B cell (primary cell): ENCODE measurements around the gene ANLN. TPM values are rescaled to one million over a fixed set of nuclear protein-coding genes. Genes with fewer than 3 reads are reported as not detected.

ENCODE experiments used
- ATAC-seq: fragments of 200-7000 bp; cut with Tn5 transposase; one replicate; pipeline ENCODE4 v1.10.0; 2021; ENCODE audit warnings: low read depth, mild to moderate bottlenecking, moderate number of reproducible peaks, moderate library complexity
- CTCF ChIA-PET: fragments of 350-600 bp; sonication (Branson Sonifier 250); formaldehyde crosslinking; loops from one replicate; lab custom pipeline; 2021; ENCODE audit warnings: antibody characterized with exemption, inconsistent platforms; lab: Charles Lee
- POLR2A ChIA-PET: fragments of 350-600 bp; sonication (Branson Sonifier 250); formaldehyde crosslinking; loops from one replicate; lab custom pipeline; 2021; ENCODE audit warnings: antibody characterized with exemption; lab: Charles Lee
- DNase-seq: peaks from one replicate; pipeline ENCODE4 v3.0.0; 2013
- H2AFZ ChIP-seq: 2 replicates; pipeline ENCODE4 v1.6.1; 2012; ENCODE audit warnings: mild to moderate bottlenecking, low read depth, low read length; ENCODE audit not compliant: insufficient read depth, poor library complexity, severe bottlenecking
- H3K27ac ChIP-seq, 2 donors: 1 replicate in 1 of 2; 2 replicates in 1 of 2; pipeline ENCODE4 v1.5.1; 2012 to 2013; ENCODE audit warnings: low read length in 2 of 2, mild to moderate bottlenecking in 2 of 2, moderate library complexity in 1 of 2
- H3K27me3 ChIP-seq, 4 experiments: fragments of 200-600 bp in 1 of 4; sonication (generic) in 1 of 4; replicated peaks in 1 of 4; 1 replicate in 2 of 4; 2 replicates in 2 of 4; pipeline versions ENCODE4 v1.6.1 to v1.7.0; 2013 to 2016; ENCODE audit warnings: low read length in 3 of 4, mild to moderate bottlenecking in 2 of 4, mixed read lengths in 1 of 4, moderate library complexity in 1 of 4; ENCODE audit not compliant: insufficient read depth in 4 of 4, control insufficient read depth in 3 of 4; ENCODE audit errors: control extremely low read depth in 1 of 4
- H3K36me3 ChIP-seq, 2 experiments: replicated peaks in 1 of 2; 1 replicate in 1 of 2; 2 replicates in 1 of 2; pipeline versions ENCODE4 v1.6.1 to v1.7.1; 2013; ENCODE audit warnings: low read length in 1 of 2; ENCODE audit not compliant: insufficient read depth in 2 of 2, control insufficient read depth in 1 of 2; ENCODE audit errors: control extremely low read depth in 1 of 2, extremely low read depth in 1 of 2
- H3K4me1 ChIP-seq, 2 donors: fragments of 200-600 bp in 1 of 2; sonication (generic) in 1 of 2; 1 replicate in 1 of 2; 2 replicates in 1 of 2; pipeline versions ENCODE4 v1.5.1 to v1.6.1; 2013 to 2017; ENCODE audit warnings: low read length in 2 of 2; ENCODE audit not compliant: control insufficient read depth in 2 of 2, insufficient read depth in 2 of 2
- H3K4me2 ChIP-seq: replicated peaks from 2 replicates; pipeline ENCODE3; 2012; ENCODE audit warnings: mild to moderate bottlenecking, low read depth, low read length; ENCODE audit not compliant: poor library complexity, severe bottlenecking
- H3K4me3 ChIP-seq, 5 experiments: fragments of 200-600 bp in 1 of 5; sonication (generic) in 1 of 5; 1 replicate in 3 of 5; 2 replicates in 2 of 5; pipeline versions ENCODE4 v1.5.1 to v1.7.0; 2011 to 2016; ENCODE audit warnings: low read length in 4 of 5, mild to moderate bottlenecking in 4 of 5, low read depth in 2 of 5, control low read depth in 1 of 5, moderate library complexity in 1 of 5; ENCODE audit not compliant: insufficient read depth in 1 of 5; ENCODE audit errors: control extremely low read depth in 1 of 5, extremely low read depth in 1 of 5
- H3K79me2 ChIP-seq: fragments of 200-600 bp; sonication (generic); one replicate; pipeline ENCODE4 v1.6.0; 2016; ENCODE audit warnings: low read length; ENCODE audit not compliant: control insufficient read depth, insufficient read depth
- H3K9ac ChIP-seq: fragments of 200-600 bp; sonication (generic); 2 replicates; pipeline ENCODE4 v1.6.1; 2017; ENCODE audit warnings: mild to moderate bottlenecking, low read length, moderate library complexity
- H3K9me3 ChIP-seq, 3 donors: one replicate each; pipeline versions ENCODE4 v1.6.1 to v1.7.1; 2013; ENCODE audit warnings: low read length in 2 of 3; ENCODE audit not compliant: control insufficient read depth in 2 of 3, insufficient read depth in 1 of 3; ENCODE audit errors: control extremely low read depth in 1 of 3
- H4K20me1 ChIP-seq: 2 replicates; pipeline ENCODE4 v1.6.0; 2012; ENCODE audit warnings: mild to moderate bottlenecking, low read length; ENCODE audit not compliant: insufficient read depth, control insufficient read depth, poor library complexity, severe bottlenecking
- H3K27ac Mint-ChIP-seq: one replicate; pipeline ENCODE4 v1.8.0; 2021; ENCODE audit warnings: mixed read lengths
- H3K27me3 Mint-ChIP-seq: one replicate; pipeline ENCODE4 v1.8.0; 2021; ENCODE audit warnings: mixed read lengths
- H3K4me1 Mint-ChIP-seq: one replicate; pipeline ENCODE4 v1.8.0; 2021; ENCODE audit warnings: mixed read lengths
- H3K4me3 Mint-ChIP-seq: one replicate; pipeline ENCODE4 v1.8.0; 2021; ENCODE audit warnings: mixed read lengths
- H3K9me3 Mint-ChIP-seq: one replicate; pipeline ENCODE4 v1.8.0; 2022; ENCODE audit warnings: mixed read lengths; ENCODE audit not compliant: insufficient read depth
- EZH2 ChIP-seq: IDR thresholded peaks from 2 replicates; pipeline ENCODE4 v1.6.1; 2012; ENCODE audit warnings: borderline replicate concordance, low read depth, mild to moderate bottlenecking, moderate library complexity, low read length; ENCODE audit not compliant: insufficient read depth, poor library complexity, severe bottlenecking
- WGBS: methylation state at CpG from one replicate; pipeline ENCODE4 v1.1.5; 2013; ENCODE audit warnings: missing lambda C conversion rate; ENCODE audit not compliant: insufficient coverage; 5-methylcytosine and 5-hydroxymethylcytosine counted together
- intact Hi-C: fragments of 100-400 bp; cut with micrococcal nuclease; formaldehyde crosslinking; loops from one replicate; pipeline ENCODE4 v1.10.0; 2022
- polyA plus RNA-seq: library from polyadenylated mRNA; depleted of rRNA; stranded (reverse); fragments of >200 nt; gene quantifications from 2 replicates; pipeline ENCODE4 v1.2.3, GENCODE V29; 2012
- total RNA-seq, 2 donors: library from RNA; stranded (reverse); fragments of 120-200 nt in 1 of 2; gene quantifications; 1 replicate in 1 of 2; 2 replicates in 1 of 2; pipeline versions ENCODE4 v1.2.3 to v1.2.4, GENCODE V29; 2013 to 2022
- TF ChIP-seq, protein P1 (sequence below): fragments of 200-600 bp; IDR thresholded peaks from one replicate; pipeline ENCODE4 v1.8.0; 2022; ENCODE audit warnings: antibody characterized with exemption, mild to moderate bottlenecking

The ANLN gene
- total and polyA plus RNA-seq, 2 donors (not counting 1 experiment from before 2014, with no cell fraction given) = 0.19 to 0.32 TPM

- Histone ChIP-seq H3K79me2 (no peaks in the 10 kb centered on the region), H3K4me2 (no peak overlapping the region), H4K20me1 (no peaks in the 10 kb centered on the region), H3K9me3 (no peaks in the 10 kb centered on the region), H2AFZ (no peak overlapping the region), H3K27ac (no peak overlapping the region), H3K36me3 (no peaks in the 10 kb centered on the region), H3K27me3 (no peaks in the 10 kb centered on the region), H3K9ac (no peak overlapping the region), H3K4me3 (no peak overlapping the region), H3K4me1 (no peaks in the 10 kb centered on the region)
- DNase-seq (no peak), ATAC-seq (no peak)
- H3K4me3 Mint-ChIP-seq = no peak overlapping the region
- POLR2A ChIA-PET = no interaction called here
- TF ChIP-seq, protein P1, sequence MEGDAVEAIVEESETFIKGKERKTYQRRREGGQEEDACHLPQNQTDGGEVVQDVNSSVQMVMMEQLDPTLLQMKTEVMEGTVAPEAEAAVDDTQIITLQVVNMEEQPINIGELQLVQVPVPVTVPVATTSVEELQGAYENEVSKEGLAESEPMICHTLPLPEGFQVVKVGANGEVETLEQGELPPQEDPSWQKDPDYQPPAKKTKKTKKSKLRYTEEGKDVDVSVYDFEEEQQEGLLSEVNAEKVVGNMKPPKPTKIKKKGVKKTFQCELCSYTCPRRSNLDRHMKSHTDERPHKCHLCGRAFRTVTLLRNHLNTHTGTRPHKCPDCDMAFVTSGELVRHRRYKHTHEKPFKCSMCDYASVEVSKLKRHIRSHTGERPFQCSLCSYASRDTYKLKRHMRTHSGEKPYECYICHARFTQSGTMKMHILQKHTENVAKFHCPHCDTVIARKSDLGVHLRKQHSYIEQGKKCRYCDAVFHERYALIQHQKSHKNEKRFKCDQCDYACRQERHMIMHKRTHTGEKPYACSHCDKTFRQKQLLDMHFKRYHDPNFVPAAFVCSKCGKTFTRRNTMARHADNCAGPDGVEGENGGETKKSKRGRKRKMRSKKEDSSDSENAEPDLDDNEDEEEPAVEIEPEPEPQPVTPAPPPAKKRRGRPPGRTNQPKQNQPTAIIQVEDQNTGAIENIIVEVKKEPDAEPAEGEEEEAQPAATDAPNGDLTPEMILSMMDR = no peak
- TF ChIP-seq EZH2 = no peak
- H3K4me1 Mint-ChIP-seq = no peaks in the 10 kb centered on the region
- no peak overlapping the region for H3K27ac Mint-ChIP-seq
- intact Hi-C loops = no loop called here
- CTCF ChIA-PET = interaction anchor here (0.7 kb wide), 1 partner anchor 716 kb away, joined by 3 read pairs; no protein-coding TSS in a partner anchor
- WGBS = 95% methylated on average over 8 of the region's 12 CpGs
- peaks cover 4% of the 10 kb centered on the region for H3K27me3 Mint-ChIP-seq
- no peaks in the 10 kb centered on the region for H3K9me3 Mint-ChIP-seq
Observed at GRCh38 chr7:36459236-36459960, 69.7 kb downstream of the ANLN start.

GRCh38 chr7:36460811-36461429 lies 71.3 kb downstream of the ANLN start:
- no peaks in the 10 kb centered on the region for H3K79me2 ChIP-seq
- H3K4me3 ChIP-seq = no peak overlapping the region
- no peaks in the 10 kb centered on the region for H3K36me3 ChIP-seq
- TF ChIP-seq, protein P1 = no peak
- TF ChIP-seq EZH2 = no peak
- ChIA-PET CTCF (interaction anchor here (0.6 kb wide), 1 partner anchor 721 kb away, joined by 3 read pairs; no protein-coding TSS in a partner anchor), POLR2A (no interaction called here)
- intact Hi-C loops = no loop called here
- no peaks in the 10 kb centered on the region for H3K9me3 ChIP-seq
- no peak overlapping the region for H2AFZ ChIP-seq
- no peaks in the 10 kb centered on the region for H3K4me1 Mint-ChIP-seq
- DNase-seq (no peak), ATAC-seq (no peak)
- no peaks in the 10 kb centered on the region for H3K4me1 ChIP-seq
- no peaks in the 10 kb centered on the region for H3K9me3 Mint-ChIP-seq
- no peak overlapping the region for H3K4me3 Mint-ChIP-seq
- no peak overlapping the region for H3K27ac Mint-ChIP-seq
- no peak overlapping the region for H3K27ac ChIP-seq
- no peaks in the 10 kb centered on the region for H3K27me3 ChIP-seq
- no peak overlapping the region for H3K9ac ChIP-seq
- H3K27me3 Mint-ChIP-seq = peaks cover 7% of the 10 kb centered on the region
- no peaks in the 10 kb centered on the region for H4K20me1 ChIP-seq
- WGBS = 80% methylated on average over 2 of the region's 8 CpGs
- no peak overlapping the region for H3K4me2 ChIP-seq
